HepG2 (cell line): Measurements from ENCODE around the gene ITGB8. TPM values are rescaled to one million over a fixed set of nuclear protein-coding genes. Genes with fewer than 3 reads are reported as not detected.
"Not testable (repeated sequence)": the region's sequence is repeated elsewhere in the genome, so short reads cannot be mapped to it uniquely, and the experiment has no call there.

Source experiments
- ATAC-seq: fragments of 200-7000 bp; cut with Tn5 transposase; 3 replicates; pipeline ENCODE4 v1.9.1; 2020; ENCODE audit warnings: mild to moderate bottlenecking, moderate library complexity
- BruUV-seq: library from RNA; stranded (reverse); fragments of 400-500 nt; replicated peaks from 2 replicates; lab custom pipeline; 2021; lab: Mats Ljungman, UMichigan
- CTCF ChIA-PET: fragments of 300-600 bp; formaldehyde crosslinking; extraction: SDS; loops from one replicate; lab custom pipeline; 2021; ENCODE audit warnings: low total read pairs, inconsistent platforms, low intra/inter-chr PET ratio; lab: Yijun Ruan, JAX
- POLR2A ChIA-PET: fragments of 350-600 bp; sonication (Branson Sonifier 250); formaldehyde crosslinking; loops from one replicate; lab custom pipeline; 2020; ENCODE audit warnings: antibody characterized with exemption, inconsistent platforms; lab: Yijun Ruan, JAX
- DNase-seq: peaks from one replicate; pipeline ENCODE4 v3.0.0-alpha.2; 2015; ENCODE audit warnings: low spot score
- FAIRE-seq: peaks from 3 replicates; lab custom pipeline; 2011; peaks lifted over from hg19 to GRCh38; lab: Jason Lieb, UNC
- H2AFZ ChIP-seq: one replicate; pipeline ENCODE4 v1.6.1; 2011; ENCODE audit warnings: low read length, inconsistent platforms
- H3K27ac ChIP-seq: fragments of 300-600 bp; 3 replicates; pipeline ENCODE4 v1.8.0; 2011; ENCODE audit warnings: mixed run types, mild to moderate bottlenecking, mixed read lengths, low read length, inconsistent platforms; ENCODE audit not compliant: insufficient read depth; ENCODE audit errors: extremely low read length
- H3K27me3 ChIP-seq, 2 experiments: fragments of 200-600 bp in 1 of 2; 2 replicates in 1 of 2; 3 replicates in 1 of 2; pipeline versions ENCODE4 v1.6.0 to v1.8.0; 2011; ENCODE audit warnings: low read length in 2 of 2, mild to moderate bottlenecking in 2 of 2, moderate library complexity in 2 of 2, inconsistent platforms in 1 of 2; ENCODE audit not compliant: insufficient read depth in 2 of 2, control insufficient read depth in 1 of 2
- H3K36me3 ChIP-seq, 2 experiments: fragments of 200-600 bp in 1 of 2; replicated peaks in 1 of 2; 2 replicates in 1 of 2; 3 replicates in 1 of 2; pipeline versions ENCODE4 v1.5.1 to v1.8.0; 2011; ENCODE audit warnings: low read length in 2 of 2, inconsistent platforms in 1 of 2; ENCODE audit not compliant: insufficient read depth in 2 of 2, control insufficient read depth in 1 of 2
- H3K4me1 ChIP-seq: 2 replicates; pipeline ENCODE4 v1.5.1; 2012; ENCODE audit warnings: low read length, inconsistent platforms; ENCODE audit not compliant: insufficient read depth
- H3K4me2 ChIP-seq: 2 replicates; pipeline ENCODE4 v1.6.0; 2011; ENCODE audit warnings: low read depth, low read length, inconsistent platforms
- H3K4me3 ChIP-seq, 3 experiments: fragments of 200-600 bp in 1 of 3; sonication (generic), shearing (Covaris generic) in 1 of 3; replicated peaks in 1 of 3; 2 replicates each; pipeline ENCODE4 v1.5.1; 2011 to 2016; ENCODE audit warnings: low read length in 3 of 3, inconsistent platforms in 2 of 3, low read depth in 2 of 3, mild to moderate bottlenecking in 2 of 3, control low read depth in 1 of 3, mixed read lengths in 1 of 3; ENCODE audit not compliant: insufficient read depth in 1 of 3
- H3K79me2 ChIP-seq: one replicate; pipeline ENCODE4 v1.6.1; 2011; ENCODE audit warnings: low read length, inconsistent platforms; ENCODE audit not compliant: insufficient read depth
- H3K9ac ChIP-seq: 2 replicates; pipeline ENCODE4 v1.6.0; 2011; ENCODE audit warnings: mild to moderate bottlenecking, low read depth, low read length, inconsistent platforms; ENCODE audit not compliant: insufficient read depth
- H3K9me3 ChIP-seq: 2 replicates; pipeline ENCODE4 v1.5.1; 2012; ENCODE audit warnings: mild to moderate bottlenecking, low read length
- H4K20me1 ChIP-seq: 2 replicates; pipeline ENCODE4 v1.6.0; 2011; ENCODE audit warnings: inconsistent platforms, mild to moderate bottlenecking, low read length, moderate library complexity; ENCODE audit not compliant: insufficient read depth
- NFRKB ChIP-seq: fragments of 450-650 bp; IDR thresholded peaks from 2 replicates; pipeline ENCODE4 v1.6.1; 2017
- ZNF143 ChIP-seq: sonication (generic); formaldehyde crosslinking; IDR thresholded peaks from 2 replicates; pipeline ENCODE4 v1.4.0; 2020; ENCODE audit warnings: missing genetic modification reagents
- WGBS: methylation state at CpG from one replicate; pipeline ENCODE4 v1.1.6; 2017; ENCODE audit warnings: low lambda C conversion rate; 5-methylcytosine and 5-hydroxymethylcytosine counted together
- in situ Hi-C: cut with HindIII; loops from 2 replicates; pipeline ENCODE4 v1.10.0; 2017; ENCODE audit warnings: low pct_unique_long_range_greater_than_20kb; ENCODE audit not compliant: extremely low pct_ligation_motif_present
- intact Hi-C: fragments of 100-400 bp; cut with micrococcal nuclease; formaldehyde crosslinking; loops from one replicate; pipeline ENCODE4 v1.10.0; 2022; ENCODE audit not compliant: unreplicated experiment
- polyA plus RNA-seq, 8 experiments: library from polyadenylated mRNA; depleted of rRNA in 3 of 8; stranded (reverse) in 7 of 8; unstranded in 1 of 8; fragments of >200 nt; fragmentation: Illumina TruSeq in 4 of 8; extraction: Trizol in 4 of 8; gene quantifications; 2 replicates each; pipeline versions ENCODE4 v1.2.1 to v1.2.3, GENCODE V29; 2011 to 2016; ENCODE audit warnings: low read depth in 4 of 8, missing spikeins in 1 of 8, mixed read lengths in 1 of 8; ENCODE audit not compliant: insufficient read depth in 1 of 8
- total RNA-seq, 5 experiments: library from RNA; depleted of rRNA; stranded (reverse); fragments of >200 nt; fragmentation: Illumina TruSeq; extraction: Trizol; gene quantifications; 2 replicates each; pipeline ENCODE4 v1.2.3, GENCODE V29; 2016; ENCODE audit warnings: low read depth in 1 of 5
- TF ChIP-seq, protein P1 (sequence below): sonication (generic); formaldehyde crosslinking; IDR thresholded peaks from 2 replicates; pipeline ENCODE4 v1.4.0; 2020; ENCODE audit warnings: missing genetic modification reagents, mild to moderate bottlenecking, borderline replicate concordance
- TF ChIP-seq, protein P2 (sequence below): sonication (generic); formaldehyde crosslinking; conservative IDR thresholded peaks from 2 replicates; pipeline ENCODE4 v1.4.0; 2020; ENCODE audit warnings: missing genetic modification reagents

The ITGB8 gene
- total and polyA plus RNA-seq, 2 of the 13 experiments (the other 11 are each of a cell fraction or from before 2014, with no cell fraction given) = 0.01 TPM; not detected in 1

DNA sequence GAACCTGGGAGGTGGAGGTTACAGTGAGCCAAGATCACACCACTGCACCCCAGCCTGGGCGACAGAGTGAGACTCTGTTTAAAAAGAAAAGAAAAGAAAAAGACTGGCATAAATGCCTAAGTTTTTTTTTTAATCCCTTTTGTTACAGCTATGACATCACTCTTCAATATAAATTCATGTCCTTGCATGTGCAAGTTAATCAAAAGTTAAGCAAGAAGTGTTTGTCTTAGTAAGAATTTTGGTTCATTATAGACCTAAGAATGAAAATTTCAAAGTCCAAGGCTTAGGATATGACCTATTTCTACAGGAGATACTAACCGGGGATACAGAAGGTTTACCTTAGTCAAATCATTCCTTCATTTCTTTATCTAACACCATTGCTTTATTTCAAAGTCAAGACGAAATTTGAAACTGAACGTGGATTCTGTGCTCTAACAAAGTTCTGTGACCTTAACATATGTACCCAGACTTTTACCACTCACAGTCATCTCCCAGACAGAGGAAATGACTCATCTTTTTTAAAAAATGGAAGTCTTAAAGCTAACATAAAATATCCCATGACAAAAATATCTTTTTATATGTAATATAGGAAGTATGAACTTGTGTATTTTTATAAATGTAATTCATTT is 29.3 kb upstream of the ITGB8 start (continued):
- TF ChIP-seq, protein P1, sequence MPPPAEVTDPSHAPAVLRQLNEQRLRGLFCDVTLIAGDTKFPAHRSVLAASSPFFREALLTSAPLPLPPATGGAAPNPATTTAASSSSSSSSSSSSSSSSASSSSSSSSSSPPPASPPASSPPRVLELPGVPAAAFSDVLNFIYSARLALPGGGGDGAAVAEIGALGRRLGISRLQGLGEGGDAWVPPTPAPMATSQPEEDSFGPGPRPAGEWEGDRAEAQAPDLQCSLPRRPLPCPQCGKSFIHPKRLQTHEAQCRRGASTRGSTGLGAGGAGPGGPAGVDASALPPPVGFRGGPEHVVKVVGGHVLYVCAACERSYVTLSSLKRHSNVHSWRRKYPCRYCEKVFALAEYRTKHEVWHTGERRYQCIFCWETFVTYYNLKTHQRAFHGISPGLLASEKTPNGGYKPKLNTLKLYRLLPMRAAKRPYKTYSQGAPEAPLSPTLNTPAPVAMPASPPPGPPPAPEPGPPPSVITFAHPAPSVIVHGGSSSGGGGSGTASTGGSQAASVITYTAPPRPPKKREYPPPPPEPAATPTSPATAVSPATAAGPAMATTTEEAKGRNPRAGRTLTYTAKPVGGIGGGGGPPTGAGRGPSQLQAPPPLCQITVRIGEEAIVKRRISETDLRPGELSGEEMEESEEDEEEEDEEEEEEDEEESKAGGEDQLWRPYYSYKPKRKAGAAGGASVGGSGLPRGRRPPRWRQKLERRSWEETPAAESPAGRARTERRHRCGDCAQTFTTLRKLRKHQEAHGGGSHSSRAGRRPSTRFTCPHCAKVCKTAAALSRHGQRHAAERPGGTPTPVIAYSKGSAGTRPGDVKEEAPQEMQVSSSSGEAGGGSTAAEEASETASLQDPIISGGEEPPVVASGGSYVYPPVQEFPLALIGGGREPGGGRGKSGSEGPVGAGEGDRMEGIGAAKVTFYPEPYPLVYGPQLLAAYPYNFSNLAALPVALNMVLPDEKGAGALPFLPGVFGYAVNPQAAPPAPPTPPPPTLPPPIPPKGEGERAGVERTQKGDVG (CRISPR knock-in tag) = no peak
- TF ChIP-seq, protein P2, sequence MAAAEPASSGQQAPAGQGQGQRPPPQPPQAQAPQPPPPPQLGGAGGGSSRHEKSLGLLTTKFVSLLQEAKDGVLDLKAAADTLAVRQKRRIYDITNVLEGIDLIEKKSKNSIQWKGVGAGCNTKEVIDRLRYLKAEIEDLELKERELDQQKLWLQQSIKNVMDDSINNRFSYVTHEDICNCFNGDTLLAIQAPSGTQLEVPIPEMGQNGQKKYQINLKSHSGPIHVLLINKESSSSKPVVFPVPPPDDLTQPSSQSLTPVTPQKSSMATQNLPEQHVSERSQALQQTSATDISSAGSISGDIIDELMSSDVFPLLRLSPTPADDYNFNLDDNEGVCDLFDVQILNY (CRISPR knock-in tag) = no peak
- TF ChIP-seq ZNF143 (CRISPR knock-in tag) (no peak), NFRKB (no peak)
- TF ChIP-seq, all 625 proteins: peak for 0

DNA sequence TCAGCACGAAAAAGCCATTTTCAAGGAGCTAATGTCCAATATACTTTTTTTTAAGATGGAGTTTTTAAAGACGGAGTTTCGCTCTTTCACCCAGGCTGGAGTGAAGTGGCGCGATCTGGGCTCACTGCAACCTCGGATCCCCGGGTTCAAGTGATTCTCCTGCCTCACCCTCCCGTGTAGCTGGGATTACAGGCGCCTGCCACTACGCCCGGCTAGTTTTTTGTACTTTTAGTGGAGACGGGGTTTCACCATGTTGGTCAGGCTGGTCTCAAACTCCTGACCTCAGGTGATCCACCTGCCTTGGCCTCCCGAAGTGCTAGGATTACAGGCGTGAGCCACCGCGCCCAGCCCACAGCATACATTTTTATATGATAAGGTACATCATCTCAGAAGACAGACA is 28.4 kb upstream of the ITGB8 start:
- H3K9me3 ChIP-seq, FAIRE-seq, POLR2A ChIA-PET, H3K4me3 ChIP-seq, BruUV-seq, H4K20me1 ChIP-seq, DNase-seq, CTCF ChIA-PET, H3K27ac ChIP-seq, H2AFZ ChIP-seq, H3K36me3 ChIP-seq, H3K79me2 ChIP-seq, ATAC-seq, H3K27me3 ChIP-seq, intact Hi-C loops, H3K9ac ChIP-seq, H3K4me2 ChIP-seq: not testable (repeated sequence)
- in situ Hi-C loops = loop anchor here (25.0 kb wide), 1 partner anchor 540 kb away; the partner anchor contains the start of gene TMEM196
- WGBS = 71% methylated on average over 15 of the region's 16 CpGs
- peaks cover 33% of the 10 kb centered on the region for H3K4me1 ChIP-seq
